Stomach (tissue), 4 donors: ENCODE data around the gene CFLAR.

Experiments used
- POLR2A ChIP-seq, 4 donors: fragments of 450-650 bp; IDR thresholded peaks; one replicate each; pipeline ENCODE4 v1.6.1; 2016; ENCODE audit warnings: antibody characterized with exemption in 4 of 4, control low read depth in 2 of 4, mild to moderate bottlenecking in 1 of 4, moderate library complexity in 1 of 4
- TF ChIP-seq, protein P1 (sequence below), 7 experiments: fragments of 450-650 bp in 4 of 7; fragments of 200-600 bp in 3 of 7; sonication (generic) in 3 of 7; IDR thresholded peaks; one replicate each; pipeline ENCODE4 v1.5.1; 2016 to 2019; ENCODE audit warnings: antibody characterized with exemption in 7 of 7, control low read depth in 2 of 7, mild to moderate bottlenecking in 1 of 7

- TF ChIP-seq, protein P1, sequence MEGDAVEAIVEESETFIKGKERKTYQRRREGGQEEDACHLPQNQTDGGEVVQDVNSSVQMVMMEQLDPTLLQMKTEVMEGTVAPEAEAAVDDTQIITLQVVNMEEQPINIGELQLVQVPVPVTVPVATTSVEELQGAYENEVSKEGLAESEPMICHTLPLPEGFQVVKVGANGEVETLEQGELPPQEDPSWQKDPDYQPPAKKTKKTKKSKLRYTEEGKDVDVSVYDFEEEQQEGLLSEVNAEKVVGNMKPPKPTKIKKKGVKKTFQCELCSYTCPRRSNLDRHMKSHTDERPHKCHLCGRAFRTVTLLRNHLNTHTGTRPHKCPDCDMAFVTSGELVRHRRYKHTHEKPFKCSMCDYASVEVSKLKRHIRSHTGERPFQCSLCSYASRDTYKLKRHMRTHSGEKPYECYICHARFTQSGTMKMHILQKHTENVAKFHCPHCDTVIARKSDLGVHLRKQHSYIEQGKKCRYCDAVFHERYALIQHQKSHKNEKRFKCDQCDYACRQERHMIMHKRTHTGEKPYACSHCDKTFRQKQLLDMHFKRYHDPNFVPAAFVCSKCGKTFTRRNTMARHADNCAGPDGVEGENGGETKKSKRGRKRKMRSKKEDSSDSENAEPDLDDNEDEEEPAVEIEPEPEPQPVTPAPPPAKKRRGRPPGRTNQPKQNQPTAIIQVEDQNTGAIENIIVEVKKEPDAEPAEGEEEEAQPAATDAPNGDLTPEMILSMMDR (IDR thresholded peaks at IDR 0.05) = no peak
- no peak for TF ChIP-seq POLR2A (IDR thresholded peaks at IDR 0.05)
Observed at GRCh38 chr2:201218780-201219179, 102.8 kb downstream of the CFLAR start.
